ENCODE measurements around the gene BCAS3.

Gene BCAS3

DNA sequence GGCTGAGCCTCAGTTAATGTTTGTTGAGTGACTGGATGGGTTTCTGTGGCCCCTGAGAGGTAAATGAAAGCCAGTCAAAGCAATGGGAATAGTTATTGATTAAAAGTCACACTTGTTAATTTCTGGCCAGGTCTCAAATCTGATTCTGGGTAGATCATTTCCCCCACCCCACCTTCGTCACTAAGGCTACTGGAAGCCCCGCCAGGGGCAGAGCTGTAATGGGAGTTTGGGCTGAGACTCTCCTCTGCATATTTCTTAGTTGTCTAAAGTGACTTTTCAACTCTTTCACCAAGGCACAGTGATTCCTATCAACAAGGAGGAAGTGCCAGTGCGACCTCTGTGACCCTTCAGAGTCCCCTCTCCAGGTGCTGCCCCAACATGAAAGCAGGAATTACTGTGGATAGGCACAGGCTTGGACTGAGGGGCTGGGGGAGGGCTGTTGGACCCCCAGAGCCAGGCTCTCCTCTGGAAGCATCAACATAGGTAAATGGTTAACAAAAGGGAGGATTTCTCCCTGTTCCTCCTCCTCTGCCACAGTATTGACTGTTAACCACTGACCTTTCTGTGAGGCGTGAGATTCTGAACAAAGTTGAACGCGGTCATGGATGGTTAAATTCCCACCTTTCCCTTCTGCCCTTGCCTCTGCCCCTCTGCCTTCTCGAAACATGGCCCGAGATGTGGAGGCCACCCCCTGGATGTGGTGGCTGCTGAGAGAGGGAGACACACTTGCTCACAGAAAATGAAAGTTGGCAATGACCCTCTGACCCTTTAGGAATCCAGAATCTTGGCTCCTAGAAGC lies 701.2 kb downstream of the BCAS3 start:
- FAIRE-seq: no peak

- FAIRE-seq: no peak
Observed at GRCh38 chr17:61379457-61380216, 702.0 kb downstream of the BCAS3 start.

DNA sequence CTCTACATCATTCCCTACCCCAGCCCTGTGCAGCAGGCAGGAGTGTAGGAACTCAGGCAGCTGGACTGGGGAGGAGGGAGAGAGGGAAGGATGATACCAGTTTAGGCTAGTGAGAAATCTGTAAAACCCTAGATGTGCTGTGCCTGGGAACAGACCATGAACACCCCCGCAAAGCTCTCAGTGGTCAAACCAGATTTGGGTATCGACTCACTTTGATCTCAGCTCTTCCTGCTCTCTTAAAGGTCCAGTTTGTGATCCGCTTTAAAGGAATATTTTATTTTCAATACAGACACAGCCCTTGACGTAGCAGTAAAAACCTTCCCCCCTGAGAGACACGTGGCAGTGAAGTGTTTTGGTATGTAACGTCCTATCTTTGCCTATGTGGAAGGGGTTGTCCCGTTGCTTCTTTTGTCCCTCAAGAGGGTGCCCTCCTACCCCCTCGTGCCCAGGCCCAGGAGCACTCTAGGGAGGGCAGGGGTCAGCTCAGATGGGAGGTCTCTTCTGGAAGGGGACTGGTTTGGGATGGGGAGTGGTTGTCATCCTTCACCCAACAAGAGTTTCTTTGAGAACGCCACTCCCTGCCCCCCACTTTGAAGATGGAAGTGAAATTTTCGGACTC lies 702.7 kb downstream of the BCAS3 start:
- no peak for FAIRE-seq

- FAIRE-seq: no peak
Observed at GRCh38 chr17:61380836-61381525, 703.3 kb downstream of the BCAS3 start.

DNA sequence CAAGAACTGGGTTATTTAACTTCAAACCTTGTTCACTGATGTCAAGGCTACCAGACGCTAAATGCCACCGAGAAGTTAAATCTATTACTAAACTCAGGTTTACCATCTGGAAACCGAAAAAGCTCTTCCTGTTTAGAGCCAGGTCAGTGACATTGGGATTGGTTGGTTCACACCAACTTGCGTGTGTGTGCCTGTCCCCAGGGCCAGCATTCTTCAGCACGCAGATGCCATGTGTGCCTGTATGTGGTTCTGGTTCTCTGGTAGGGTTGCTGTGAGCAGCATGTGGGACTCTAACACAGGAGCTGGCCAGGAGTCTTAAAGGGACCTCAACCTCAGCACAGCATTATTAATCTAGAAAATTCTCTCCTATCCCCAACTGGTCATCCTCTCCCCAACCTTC lies 703.9 kb downstream of the BCAS3 start:
- no peak for FAIRE-seq

- no peak for FAIRE-seq
Observed at GRCh38 chr17:61382796-61383688, 705.4 kb downstream of the BCAS3 start.

DNA sequence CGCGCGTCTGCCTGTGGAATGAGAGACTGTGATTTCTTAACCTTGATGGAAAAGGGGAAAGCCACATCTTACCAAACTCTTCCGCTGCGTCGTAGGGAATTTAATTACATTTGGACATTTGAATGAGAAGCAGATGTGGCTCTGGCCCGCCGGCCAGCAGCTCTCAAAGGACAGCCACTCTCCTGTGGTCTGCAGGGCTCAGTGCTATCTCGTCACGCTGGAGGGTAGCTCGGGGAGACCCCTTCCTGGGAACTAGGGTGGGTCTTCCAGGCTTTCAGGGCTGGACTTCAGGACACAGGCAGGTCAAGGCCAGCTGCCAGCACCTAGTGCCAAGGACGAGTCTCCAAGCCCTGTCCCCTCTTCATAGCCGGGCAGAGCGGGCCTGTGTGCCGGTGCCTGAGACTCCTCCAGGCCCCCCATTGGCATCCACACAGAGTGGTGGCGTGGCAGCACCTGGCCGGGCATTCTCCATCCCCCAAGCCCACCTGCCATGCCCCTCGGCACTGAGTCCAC lies 706.1 kb downstream of the BCAS3 start:
- no peak for FAIRE-seq

DNA sequence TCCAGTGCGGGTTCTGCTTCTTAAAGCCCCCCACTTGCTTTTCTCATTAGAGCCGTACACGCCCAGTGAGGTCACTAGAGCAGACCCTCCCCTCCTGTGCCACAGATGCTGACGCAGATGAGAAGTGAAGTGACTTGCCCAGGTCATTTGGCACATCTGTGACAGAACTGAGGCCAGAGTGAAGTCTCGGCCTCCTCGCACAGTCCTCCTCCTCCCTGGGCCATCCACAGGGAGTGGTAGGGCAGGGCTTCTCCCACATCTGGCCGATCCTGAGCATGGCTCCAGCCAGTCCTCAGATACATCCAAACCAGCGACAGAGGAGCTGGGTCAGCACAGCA lies 706.7 kb downstream of the BCAS3 start:
- no peak for FAIRE-seq

DNA sequence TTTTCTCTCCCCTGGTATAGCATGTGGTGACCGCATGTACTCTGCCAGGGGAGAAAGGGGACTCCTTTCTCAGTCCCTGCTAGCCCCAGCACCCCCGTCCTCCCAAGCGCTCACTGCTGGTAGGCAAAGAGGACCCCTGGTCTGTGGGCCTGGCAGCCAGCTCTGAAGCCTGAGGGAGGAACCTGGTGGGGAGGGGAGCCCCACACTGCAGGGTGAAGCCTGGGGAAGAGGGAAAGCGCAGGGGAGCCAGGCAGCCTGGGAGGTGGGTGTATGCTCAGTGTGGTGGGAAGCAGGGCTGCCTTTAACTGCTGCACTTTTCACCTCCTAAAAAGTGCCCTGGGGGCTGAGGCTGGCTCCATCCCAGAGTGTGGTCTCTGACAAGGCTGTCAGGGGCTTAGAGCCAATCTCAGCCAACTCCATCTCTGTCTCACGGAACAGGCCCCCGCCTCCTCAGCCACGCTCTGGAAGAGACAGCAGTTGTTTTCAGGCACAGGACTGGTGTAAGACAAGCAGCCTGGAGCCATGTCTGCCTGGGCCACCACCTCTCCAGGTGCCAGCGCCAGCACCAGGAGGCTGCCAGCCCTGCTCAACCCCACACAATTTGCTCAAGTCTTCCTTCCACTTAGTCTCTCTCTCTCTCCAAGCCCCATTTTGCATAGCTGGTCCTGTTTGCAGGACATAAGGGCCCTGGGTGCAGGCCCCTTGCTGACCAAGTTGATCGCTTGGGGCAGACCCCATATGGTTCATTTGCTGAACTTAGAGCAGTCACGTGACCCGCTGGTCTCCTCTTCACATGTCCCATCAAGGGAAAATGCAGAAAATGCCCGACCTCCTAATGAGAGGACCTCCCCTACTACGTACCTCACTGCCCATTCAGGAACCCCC lies 707.3 kb downstream of the BCAS3 start:
- FAIRE-seq: no peak

- FAIRE-seq: no peak
Observed at GRCh38 chr17:61385577-61386236, 708.1 kb downstream of the BCAS3 start.

GRCh38 chr17:61386251-61386650 lies 708.6 kb downstream of the BCAS3 start:
- no peak for FAIRE-seq

GRCh38 chr17:61387011-61387410 lies 709.4 kb downstream of the BCAS3 start:
- no peak for FAIRE-seq

GRCh38 chr17:61387511-61388305 lies 710.1 kb downstream of the BCAS3 start:
- FAIRE-seq: no peak

- FAIRE-seq: no peak
Observed at GRCh38 chr17:61388561-61389356, 711.1 kb downstream of the BCAS3 start.

GRCh38 chr17:61389670-61390478 lies 712.2 kb downstream of the BCAS3 start:
- FAIRE-seq: no peak

- no peak for FAIRE-seq
Observed at GRCh38 chr17:61390479-61390791, 712.8 kb downstream of the BCAS3 start.

DNA sequence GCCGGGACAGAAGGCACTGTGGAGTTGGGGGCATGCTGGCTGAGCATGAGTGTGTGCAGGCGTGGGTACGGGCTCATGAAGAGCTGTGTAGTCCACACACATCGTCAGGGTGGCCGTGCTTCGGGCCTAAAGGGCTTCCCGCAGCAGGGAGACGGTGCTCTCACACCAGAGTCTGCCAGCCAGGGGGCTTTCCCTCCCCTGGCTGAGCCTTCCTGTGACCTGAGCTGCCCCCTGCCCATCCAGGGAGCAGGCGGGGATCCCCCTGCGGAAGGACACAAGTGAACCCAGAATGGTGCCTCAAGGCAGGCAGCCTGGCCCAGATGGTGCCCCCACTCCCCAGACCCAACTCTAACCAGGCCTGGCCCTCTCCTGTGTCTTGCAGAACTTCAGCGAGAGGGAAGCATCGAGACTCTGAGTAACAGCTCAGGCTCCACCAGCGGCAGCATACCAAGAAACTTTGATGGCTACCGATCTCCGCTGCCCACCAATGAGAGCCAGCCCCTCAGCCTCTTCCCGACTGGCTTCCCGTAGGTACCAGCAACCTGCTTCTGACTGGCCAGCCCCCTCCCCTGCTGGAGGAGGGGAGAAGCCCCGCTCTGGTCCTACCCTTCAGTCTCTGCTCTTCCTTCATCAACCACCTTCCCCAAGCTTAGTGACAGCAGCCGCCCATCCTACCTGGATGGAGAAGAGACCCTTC lies 714.1 kb downstream of the BCAS3 start:
- FAIRE-seq: no peak

Data from islet of Langerhans (tissue), 1 donor.